GM21737 (cell line): ENCODE data around the gene SERINC3.

Source experiments
- ATAC-seq: cut with Tn5 transposase; IDR thresholded peaks from one replicate; pipeline ENCODE4 v1.9.1; 2021; ENCODE audit warnings: mild to moderate bottlenecking, moderate library complexity; ENCODE audit not compliant: unreplicated experiment

Gene SERINC3

GRCh38 chr20:44533928-44534327, 12.1 kb upstream of the SERINC3 start:
- no peak for ATAC-seq

- no peak for ATAC-seq
Observed at GRCh38 chr20:44532981-44533331, 11.1 kb upstream of the SERINC3 start.

- ATAC-seq = no peak
Observed at GRCh38 chr20:44532259-44532980, 10.6 kb upstream of the SERINC3 start.

- no peak for ATAC-seq
Observed at GRCh38 chr20:44528309-44528708, 6.4 kb upstream of the SERINC3 start.

GRCh38 chr20:44527716-44528199, 5.9 kb upstream of the SERINC3 start:
- ATAC-seq = no peak

- ATAC-seq = no peak
Observed at GRCh38 chr20:44526129-44526528, 4.3 kb upstream of the SERINC3 start.

- ATAC-seq = no peak
Observed at GRCh38 chr20:44523746-44524145, 1.9 kb upstream of the SERINC3 start.

GRCh38 chr20:44522841-44523240, 971 bp upstream of the SERINC3 start:
- ATAC-seq = no peak

- no peak for ATAC-seq
Observed at GRCh38 chr20:44520881-44521280, 989 bp downstream of the SERINC3 start.

- ATAC-seq = no peak
Observed at GRCh38 chr20:44518248-44518647, 3.6 kb downstream of the SERINC3 start.

- ATAC-seq = no peak
Observed at GRCh38 chr20:44517454-44517853, 4.4 kb downstream of the SERINC3 start.

- ATAC-seq = no peak
Observed at GRCh38 chr20:44516491-44516890, 5.4 kb downstream of the SERINC3 start.

GRCh38 chr20:44513871-44514270, 8.0 kb downstream of the SERINC3 start:
- ATAC-seq = no peak

- ATAC-seq = no peak
Observed at GRCh38 chr20:44509762-44510161, 12.1 kb downstream of the SERINC3 start.

GRCh38 chr20:44504402-44505307, 17.2 kb downstream of the SERINC3 start:
- no peak for ATAC-seq

GRCh38 chr20:44502968-44503367, 18.9 kb downstream of the SERINC3 start:
- no peak for ATAC-seq

GRCh38 chr20:44501448-44501847, 20.4 kb downstream of the SERINC3 start:
- no peak for ATAC-seq

- no peak for ATAC-seq
Observed at GRCh38 chr20:44500221-44500620, 21.6 kb downstream of the SERINC3 start.

- ATAC-seq = no peak
Observed at GRCh38 chr20:44497761-44498160, 24.1 kb downstream of the SERINC3 start.

- ATAC-seq = no peak
Observed at GRCh38 chr20:44496976-44497375, 24.9 kb downstream of the SERINC3 start.

GRCh38 chr20:44495802-44496481, 25.9 kb downstream of the SERINC3 start:
- no peak for ATAC-seq
